Stimulated activated CD4-positive, alpha-beta T cell treated with anti-CD3 and anti-CD28 coated beads, Interleukin-4, amount 100 ng/mL, for 48 hours (primary cell): ENCODE results near the gene SOX18.
"Not testable (repeated sequence)": the region's sequence is repeated elsewhere in the genome, so short reads cannot be mapped to it uniquely, and the experiment has no call there.

Experiments used
- DNase-seq, 2 donors: peaks; one replicate each; pipeline ENCODE4 v3.0.0-alpha.2; 2020; ENCODE audit warnings: low read depth in 2 of 2

SOX18 gene

DNA sequence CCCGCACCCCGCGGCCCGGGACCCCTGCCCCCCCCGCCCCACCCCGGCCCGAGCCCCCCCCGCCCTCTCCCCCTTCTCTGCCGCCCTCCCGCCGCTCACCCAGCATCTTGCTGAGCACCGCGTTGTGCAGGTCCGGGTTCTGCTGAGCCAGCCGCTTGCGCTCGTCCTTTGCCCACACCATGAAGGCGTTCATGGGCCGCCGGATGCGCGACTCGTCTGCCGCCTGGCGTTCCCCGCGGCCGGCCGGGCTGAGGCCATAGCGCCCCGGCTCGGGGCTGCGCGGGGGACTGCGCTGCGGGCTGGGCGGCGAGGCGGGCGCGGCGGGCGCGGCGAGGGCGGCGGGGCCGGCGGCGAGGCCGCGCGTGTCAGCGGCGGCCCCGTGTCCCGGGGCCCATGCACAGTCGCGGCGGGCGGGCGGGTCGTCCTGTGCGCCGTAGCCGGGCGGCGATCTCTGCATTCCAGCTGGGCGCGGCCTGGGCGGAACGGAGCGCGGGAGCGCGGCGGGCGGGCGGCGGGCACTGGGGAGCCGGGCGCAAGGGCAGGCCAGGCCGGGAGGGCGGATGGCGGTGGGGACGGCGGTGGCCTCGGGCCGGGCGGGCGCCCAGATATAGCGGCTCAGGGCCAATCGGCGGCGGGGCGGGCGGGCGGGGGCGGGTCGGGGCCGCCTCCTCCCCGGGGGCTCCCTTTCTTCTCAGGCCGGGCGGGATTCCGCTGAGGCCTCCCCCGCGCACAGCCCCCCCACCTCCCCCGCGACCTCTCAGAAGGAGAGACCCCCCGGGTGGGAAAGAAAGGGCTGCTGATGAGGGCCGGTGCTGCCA is at the start of gene SOX18:
Gene SOX18, minus strand, starts transcription at position 580 of the 818 bp plus-strand sequence. Its CDS starts 123 bp downstream, at position 457.
- no peak for DNase-seq

DNA sequence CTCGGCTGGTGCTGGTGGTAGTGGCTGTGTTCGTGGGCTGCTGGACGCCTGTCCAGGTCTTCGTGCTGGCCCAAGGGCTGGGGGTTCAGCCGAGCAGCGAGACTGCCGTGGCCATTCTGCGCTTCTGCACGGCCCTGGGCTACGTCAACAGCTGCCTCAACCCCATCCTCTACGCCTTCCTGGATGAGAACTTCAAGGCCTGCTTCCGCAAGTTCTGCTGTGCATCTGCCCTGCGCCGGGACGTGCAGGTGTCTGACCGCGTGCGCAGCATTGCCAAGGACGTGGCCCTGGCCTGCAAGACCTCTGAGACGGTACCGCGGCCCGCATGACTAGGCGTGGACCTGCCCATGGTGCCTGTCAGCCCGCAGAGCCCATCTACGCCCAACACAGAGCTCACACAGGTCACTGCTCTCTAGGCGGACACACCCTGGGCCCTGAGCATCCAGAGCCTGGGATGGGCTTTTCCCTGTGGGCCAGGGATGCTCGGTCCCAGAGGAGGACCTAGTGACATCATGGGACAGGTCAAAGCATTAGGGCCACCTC is 49.1 kb upstream of the SOX18 start:
- no peak for DNase-seq

DNA sequence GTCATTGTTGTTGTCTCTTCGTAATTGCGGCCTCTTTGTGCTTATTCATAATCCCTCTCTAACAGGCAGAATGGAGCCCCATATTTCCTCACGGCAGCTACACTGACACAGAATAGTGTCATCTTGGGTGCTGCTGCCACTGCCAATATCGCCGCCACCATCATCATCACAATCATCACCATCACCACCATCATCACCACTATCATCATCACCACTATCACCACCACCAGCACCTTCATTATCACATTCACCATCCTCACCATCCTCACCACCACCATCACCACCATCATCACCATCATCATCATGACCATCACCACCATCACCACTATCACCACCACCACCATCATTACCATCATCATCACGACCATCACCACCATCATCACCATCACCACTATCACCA is 47.1 kb upstream of the SOX18 start:
- DNase-seq, result no peak

DNA sequence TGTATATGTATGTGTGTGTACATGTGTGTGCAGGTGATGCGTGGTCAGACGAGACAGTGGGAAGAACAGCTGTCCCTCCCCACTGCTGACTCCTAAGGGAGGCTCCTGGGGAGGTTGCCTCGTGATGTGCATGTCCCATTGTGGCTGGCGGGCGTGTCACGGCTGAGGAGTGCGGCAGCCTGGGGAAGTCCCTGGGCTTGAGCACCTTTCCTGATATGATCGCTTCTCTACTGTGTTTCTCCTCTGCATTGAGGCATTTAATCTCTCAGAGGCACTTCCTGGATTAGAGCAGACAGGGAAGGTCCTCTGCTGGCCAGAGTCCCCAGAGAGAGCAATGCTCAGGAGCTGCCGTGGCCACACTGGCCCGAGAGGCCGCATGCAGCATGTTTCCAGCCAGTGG is 46.5 kb upstream of the SOX18 start:
- no peak for DNase-seq

DNA sequence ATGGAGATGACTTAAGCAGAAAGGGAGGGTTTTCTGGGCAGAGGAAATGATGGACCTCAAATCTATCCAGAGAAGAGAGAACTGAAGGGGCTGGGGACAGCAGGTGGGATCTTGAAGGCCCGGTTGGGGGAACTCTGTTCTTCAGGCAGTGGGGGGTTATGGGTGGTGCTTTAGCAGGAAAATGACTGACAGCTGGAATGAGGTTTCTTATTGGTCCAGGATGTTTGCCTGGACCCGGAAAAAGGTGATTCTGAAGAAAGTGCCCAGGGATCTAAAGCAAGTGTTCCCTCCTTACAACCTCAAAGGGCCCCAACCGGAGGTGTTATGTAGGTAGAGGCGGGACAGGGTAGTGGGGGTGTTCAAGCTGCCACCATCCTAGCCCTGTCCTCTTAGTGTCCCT is 46.0 kb upstream of the SOX18 start:
- DNase-seq, result no peak

DNA sequence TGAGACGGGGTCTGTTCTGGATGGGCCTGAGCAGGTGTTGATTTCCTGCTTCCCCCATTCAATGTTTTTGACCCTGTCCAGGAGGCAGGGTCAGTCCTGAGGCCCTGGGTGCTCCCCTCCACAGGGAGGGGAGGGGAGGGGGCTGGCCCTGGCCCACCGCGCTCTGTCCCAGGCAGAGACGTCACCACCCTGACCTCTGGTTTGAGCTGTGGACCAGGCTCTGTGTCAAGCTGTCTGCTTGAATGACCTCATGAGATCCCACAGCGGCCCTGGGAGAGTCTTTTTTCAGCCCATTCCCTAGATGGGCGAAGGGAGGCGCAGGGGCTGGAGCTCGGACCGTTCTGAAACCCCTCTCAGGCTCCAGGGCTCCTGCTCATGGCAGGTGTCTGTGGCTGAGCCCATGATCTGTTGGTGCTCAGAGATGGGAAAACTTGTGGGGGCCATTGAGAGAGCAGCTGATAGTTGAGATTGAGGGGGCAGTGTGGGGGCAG is 43.6 kb upstream of the SOX18 start:
- no peak for DNase-seq

DNA sequence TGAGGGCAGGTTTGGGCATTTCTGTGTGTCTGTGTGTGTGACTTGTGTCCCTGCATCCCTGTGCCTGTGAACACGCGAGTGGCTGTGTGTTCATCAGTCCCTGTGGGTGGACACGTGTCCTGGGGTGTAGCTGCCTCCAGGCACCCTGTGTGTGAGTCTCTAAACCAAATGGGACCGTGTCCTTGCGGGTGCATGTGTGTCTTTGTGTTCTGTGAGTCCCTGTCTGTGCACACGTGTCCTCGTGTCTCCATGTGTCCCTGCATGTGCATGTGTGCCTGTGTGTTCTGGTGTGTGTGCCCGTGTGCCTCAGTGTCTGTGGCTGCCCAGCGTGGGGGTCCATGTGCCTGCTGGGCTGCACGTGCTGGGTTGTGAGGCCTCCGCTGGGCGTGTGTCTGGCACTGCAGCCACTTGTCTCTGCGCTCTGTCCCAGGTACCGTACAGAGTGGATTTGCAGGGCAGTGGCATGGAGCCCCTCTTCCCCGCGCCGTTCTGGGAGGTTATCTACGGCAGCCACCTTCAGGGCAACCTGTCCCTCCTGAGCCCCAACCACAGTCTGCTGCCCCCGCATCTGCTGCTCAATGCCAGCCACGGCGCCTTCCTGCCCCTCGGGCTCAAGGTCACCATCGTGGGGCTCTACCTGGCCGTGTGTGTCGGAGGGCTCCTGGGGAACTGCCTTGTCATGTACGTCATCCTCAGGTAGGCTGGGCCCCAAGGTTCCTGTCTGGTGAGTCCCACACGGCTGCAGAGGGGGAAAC is 43.0 kb upstream of the SOX18 start:
- DNase-seq, result no peak

DNA sequence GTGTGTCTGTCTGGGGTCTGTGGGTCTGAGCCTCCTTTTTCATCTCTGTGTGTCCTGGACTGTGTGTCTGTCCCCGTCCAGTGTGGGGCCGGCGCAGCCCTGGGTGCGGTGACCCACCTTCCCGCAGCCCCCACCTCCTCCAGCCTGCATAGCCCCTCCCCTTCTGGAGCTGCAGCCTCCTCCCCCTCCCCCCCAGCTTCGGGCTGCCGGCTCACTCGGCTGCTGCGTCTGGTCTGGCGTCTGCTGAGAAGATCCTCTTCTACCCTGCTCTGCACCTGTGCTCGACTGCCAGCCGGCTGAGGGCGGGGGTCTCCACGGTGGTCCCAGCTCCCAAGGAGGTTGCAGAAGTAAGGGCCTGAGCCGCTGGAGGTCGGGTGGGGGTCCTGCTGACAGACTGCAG is 42.3 kb upstream of the SOX18 start:
- DNase-seq, result no peak

DNA sequence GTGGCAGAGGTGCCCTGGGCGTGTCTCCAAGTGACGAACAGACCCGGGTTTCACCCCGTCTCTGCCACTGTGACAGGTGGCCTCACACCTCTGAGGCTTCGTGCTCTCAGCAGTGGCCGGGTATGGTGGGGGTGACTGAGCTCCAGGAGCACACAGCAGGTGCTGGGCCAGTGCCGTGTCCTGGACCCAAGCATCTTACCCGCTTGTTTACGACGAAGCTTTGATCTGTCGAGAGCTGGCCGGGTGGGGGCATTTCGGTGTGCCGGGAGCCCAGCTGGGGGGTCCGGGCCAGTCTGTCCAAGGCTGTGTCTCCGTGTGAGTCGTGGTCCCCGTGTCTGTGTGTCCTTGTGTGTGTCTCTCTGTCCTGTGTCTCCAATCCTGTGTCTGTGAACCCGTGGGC is 41.9 kb upstream of the SOX18 start:
- no peak for DNase-seq

DNA sequence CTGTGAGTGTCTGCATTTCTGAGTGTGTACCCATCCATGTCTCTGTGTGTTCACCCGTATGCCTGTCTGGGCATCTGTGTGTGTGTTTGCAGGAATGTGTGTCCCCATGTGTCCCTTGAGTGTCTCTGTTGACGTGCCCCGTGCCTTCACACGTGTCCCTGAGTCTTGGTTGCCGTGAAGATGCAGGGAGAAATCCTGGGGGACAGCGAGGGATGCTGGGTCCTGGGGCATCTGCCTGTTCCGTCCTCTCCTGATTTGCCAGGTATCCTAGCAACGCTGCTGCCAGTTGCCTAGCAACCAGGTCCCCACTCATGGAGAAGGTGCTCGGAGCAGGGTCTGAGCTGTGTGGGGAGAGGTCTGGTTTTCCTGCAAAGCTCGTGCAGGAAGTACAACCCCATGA is 40.7 kb upstream of the SOX18 start:
- no peak for DNase-seq

DNA sequence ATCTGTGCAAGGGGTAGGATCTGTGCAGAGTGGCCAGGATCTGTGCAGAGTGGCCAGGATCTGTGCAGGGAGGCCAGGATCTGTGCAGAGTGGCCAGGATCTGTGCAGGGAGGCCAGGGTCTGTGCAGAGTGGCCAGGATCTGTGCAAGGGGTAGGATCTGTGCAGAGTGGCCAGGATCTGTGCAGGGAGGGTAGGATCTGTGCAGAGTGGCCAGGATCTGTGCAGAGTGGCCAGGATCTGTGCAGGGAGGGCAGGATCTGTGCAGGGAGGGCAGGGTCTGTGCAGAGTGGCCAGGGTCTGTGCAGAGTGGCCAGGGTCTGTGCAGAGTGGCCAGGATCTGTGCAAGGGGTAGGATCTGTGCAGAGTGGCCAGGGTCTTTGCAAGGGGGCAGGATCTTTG is 39.1 kb upstream of the SOX18 start:
- DNase-seq, result not testable (repeated sequence)

DNA sequence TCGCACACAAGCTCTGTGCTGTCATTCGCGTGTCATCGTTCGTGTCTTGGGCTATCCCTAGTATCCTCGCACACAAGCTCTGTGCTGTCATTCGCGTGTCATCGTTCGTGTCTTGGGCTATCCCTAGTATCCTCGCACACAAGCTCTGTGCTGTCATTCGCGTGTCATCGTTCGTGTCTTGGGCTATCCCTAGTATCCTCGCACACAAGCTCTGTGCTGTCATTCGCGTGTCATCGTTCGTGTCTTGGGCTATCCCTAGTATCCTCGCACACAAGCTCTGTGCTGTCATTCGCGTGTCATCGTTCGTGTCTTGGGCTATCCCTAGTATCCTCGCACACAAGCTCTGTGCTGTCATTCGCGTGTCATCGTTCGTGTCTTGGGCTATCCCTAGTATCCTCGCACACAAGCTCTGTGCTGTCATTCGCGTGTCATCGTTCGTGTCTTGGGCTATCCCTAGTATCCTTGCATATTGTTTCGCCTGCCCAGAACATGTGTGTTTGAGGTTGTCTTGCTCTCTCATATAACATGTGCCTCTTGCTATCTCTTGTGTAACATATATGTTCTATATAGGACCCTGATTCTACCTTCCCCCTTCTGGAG is 37.9 kb upstream of the SOX18 start:
- not testable (repeated sequence) for DNase-seq

DNA sequence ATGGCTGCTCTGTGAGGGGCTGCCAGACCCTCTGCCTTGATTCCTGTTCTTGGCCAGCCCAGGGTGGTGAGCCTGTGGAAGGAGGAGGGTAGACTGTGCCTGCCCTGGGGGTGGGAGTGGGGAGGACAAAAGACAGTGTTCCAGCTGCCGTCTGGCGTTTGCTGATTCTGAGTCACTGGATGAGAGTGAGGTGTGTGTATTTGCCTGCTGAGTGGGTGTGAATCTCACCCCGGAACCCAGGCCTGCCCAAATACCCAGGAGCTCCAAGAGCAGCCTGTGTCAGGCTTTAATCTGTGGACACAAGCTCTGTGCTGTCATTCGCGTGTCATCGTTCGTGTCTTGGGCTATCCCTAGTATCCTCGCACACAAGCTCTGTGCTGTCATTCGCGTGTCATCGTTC is 37.4 kb upstream of the SOX18 start:
- DNase-seq, result no peak

DNA sequence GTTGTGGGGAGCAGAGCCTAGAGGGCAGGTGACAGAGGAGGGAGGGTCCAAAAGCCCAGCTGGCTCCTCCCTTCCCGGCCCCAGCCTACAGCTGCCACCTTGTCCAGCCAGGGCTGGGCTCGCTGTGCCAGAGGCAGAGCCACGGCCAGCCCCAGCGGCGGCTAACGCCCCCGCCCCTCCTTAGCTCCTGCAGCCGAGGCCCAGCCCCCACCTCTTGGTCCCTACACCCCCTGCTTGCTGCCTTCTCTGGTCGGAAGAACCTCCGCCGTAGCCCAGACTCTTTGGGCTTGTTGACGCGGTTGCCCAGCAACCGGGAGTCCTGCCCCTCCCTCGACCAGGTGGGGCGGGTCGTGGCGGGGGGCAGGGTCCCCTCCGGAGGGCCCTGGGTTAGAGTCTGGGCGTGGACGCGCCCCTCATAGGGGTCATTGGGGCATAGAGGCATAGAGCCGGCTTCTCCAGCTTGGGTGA is 35.3 kb upstream of the SOX18 start:
- no peak for DNase-seq

DNA sequence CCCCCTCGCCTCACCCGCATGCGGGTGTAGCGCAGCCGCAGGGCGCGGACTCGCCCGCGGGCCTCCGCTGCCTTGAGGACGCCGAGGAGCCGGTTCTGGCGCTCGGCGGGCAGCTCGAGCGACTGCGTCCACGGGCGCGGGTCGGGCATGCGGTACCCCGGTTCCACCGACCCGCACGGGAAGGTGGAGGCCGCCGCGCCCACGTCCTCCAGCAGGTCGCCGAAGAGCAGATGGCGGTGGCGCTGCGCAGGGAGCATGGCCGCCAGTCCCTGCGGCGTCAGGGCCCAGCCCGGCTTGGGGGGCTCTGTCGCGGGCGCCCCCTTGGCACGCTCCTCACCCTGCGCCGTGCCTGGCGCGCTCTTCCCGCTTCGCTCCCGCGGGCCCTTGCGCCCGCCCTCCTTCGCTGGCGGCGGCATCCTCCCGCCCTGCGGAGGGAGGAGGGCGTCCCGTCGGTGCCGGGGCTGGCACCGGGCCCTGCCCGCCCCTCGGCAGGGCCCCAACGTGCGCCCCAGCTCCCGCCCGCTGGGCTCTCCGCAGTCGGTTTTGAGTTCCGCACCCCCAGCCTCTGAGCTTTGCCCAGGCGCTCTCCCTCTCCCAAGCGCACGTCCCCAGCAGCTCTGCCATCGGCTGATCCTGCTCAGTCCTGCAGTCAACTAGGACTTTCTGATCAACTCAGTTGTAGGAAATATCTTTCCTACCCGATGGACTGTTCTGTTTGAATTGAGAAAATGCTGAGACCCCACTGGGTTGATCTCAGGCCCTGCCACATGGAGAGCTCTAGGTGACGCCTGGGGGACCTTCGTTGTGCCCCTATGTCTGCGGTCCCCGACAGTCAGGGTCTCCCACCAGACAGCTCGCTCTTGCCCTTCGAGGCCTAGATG is 34.6 kb upstream of the SOX18 start, which contains the start of gene LKAAEAR1:
Gene LKAAEAR1, minus strand, starts transcription at position 595 of the 881 bp plus-strand sequence. Its CDS starts 179 bp downstream, at position 416.
- no peak for DNase-seq

DNA sequence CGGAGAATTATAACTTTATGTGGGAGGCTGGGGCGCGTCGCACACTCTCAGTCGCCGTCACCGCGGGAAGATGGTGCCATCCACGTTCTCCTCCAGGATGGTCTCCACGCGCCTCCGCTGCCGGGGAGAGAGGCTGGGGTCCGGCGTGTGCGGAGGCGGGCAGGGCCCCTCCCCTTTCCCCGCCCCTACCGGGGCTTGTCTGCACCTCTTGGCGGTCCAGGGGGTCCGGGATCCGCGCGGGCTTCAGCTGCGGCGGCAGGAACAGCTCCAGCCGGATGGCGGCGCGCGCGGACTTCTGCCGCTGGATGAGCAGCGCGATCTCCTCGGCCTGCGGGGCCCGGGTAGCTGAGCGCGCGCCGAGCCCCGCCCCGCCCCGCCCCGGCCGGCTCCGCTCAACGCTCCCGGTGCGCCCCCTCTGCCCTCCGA is 34.0 kb upstream of the SOX18 start:
- DNase-seq, result peak; percentile 53 to 66

DNA sequence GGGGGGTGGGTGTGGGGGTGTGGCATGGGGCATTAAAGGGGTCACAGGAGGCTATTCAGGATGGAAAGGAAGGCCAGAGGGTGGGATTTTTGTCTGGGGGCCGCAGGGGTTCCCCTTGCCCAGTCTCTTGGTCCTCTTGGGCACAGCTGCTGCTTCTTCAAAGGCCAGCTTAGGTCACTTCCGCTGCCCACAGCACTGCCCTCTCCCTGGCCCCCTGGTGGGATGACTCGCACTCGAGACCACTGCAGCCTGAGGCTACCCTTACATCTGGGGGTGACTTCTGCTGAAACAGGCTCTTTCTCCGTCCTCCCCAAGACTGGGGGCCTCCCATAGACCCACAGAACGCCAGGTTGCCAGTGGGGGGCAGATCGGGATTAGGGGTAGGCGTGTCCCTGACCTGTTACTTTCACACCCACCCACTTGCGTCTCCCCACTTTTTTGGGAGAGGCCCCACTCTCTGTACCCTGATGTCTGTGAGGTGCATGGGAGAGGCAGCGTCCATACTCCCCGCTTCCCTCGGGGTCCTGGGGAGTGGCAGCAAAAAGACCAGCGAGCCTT is 33.5 kb upstream of the SOX18 start:
- no peak for DNase-seq

DNA sequence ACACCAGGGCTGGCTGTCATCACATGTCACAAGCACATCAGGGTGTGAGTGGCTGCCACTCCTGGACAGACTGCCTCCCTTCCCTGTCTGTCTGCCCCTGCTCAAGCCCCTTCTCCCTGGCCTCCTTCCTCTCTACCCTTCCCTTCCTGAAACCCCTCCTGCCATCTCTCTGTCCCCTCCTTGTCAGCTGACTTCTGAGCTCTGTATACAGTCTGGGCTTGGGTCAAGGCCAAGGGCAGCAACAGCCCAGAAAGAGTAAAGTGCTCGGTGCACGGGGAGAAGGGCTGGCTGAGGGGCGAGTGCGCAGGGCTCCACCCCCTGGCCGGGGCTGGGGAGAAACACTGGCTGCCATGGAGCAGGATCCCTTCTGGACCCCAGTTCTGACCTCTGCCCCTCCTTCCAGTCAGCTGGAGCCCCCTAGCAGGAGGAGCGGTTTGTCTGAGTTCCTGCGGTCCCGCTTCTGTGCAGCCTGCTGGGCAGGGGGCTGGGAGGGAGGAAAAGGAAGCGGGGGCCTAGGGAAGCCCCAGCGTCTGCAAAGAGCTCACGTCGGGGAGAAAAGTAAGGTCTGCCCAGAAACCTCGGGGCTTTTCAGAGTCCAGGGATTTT is 32.8 kb upstream of the SOX18 start:
- DNase-seq, result no peak

DNA sequence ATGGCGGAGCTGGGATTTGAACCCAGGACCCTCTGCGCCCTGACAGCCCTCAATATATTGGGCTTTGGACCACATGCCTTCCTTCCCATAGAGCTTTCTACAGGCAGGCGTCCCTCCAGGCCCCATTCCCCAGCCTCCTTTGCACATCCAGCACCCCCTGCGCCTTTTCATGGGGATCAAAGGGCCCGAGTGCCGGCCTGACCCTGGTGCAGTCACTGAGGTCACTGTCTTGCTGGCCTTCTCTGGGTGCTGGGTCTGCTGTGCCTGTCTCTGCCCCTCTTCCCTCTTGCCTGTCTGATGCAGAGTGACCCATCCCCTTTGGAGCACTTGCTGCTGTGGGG is 32.2 kb upstream of the SOX18 start:
- no peak for DNase-seq
